DOHH2 (cell line): ENCODE data around the gene AASDH.

Experiments
- H3F3A ChIP-seq: fragments of 200-600 bp; sonication (generic), shearing (Covaris generic); 2 replicates; pipeline ENCODE4 v1.6.0; 2016; ENCODE audit warnings: antibody characterized with exemption, mild to moderate bottlenecking; ENCODE audit not compliant: control insufficient read depth, insufficient read depth
- H3K27ac ChIP-seq: fragments of 200-600 bp; sonication (generic); 2 replicates; pipeline ENCODE4 v1.5.1; 2014; ENCODE audit warnings: low read depth, mild to moderate bottlenecking, low read length, moderate library complexity
- H3K27me3 ChIP-seq: fragments of 200-600 bp; sonication (generic); 2 replicates; pipeline ENCODE4 v1.6.1; 2014; ENCODE audit warnings: mild to moderate bottlenecking, low read length, mixed read lengths; ENCODE audit not compliant: control insufficient read depth
- H3K36me3 ChIP-seq: fragments of 200-600 bp; sonication (generic); 2 replicates; pipeline ENCODE4 v1.6.1; 2014; ENCODE audit warnings: mild to moderate bottlenecking, low read length, moderate library complexity, mixed read lengths; ENCODE audit not compliant: control insufficient read depth
- H3K4me1 ChIP-seq: fragments of 200-600 bp; sonication (generic); 2 replicates; pipeline ENCODE4 v1.6.1; 2014; ENCODE audit warnings: mild to moderate bottlenecking, low read length, mixed read lengths; ENCODE audit not compliant: control insufficient read depth
- H3K4me2 ChIP-seq: fragments of 200-600 bp; sonication (generic); 2 replicates; pipeline ENCODE4 v1.6.0; 2014; ENCODE audit warnings: mild to moderate bottlenecking, low read length, moderate library complexity
- H3K4me3 ChIP-seq: fragments of 200-600 bp; sonication (generic); 2 replicates; pipeline ENCODE4 v1.5.1; 2014; ENCODE audit warnings: mild to moderate bottlenecking, low read length, mixed read lengths
- H3K79me2 ChIP-seq: fragments of 200-600 bp; sonication (generic); 2 replicates; pipeline ENCODE4 v1.6.1; 2014; ENCODE audit warnings: mild to moderate bottlenecking, low read length, mixed read lengths; ENCODE audit not compliant: control insufficient read depth
- H3K9me2 ChIP-seq: fragments of 200-600 bp; sonication (generic); replicated peaks from 2 replicates; pipeline ENCODE4 v1.6.1; 2014; ENCODE audit warnings: mild to moderate bottlenecking, low read length, mixed read lengths; ENCODE audit not compliant: control insufficient read depth
- H3K9me3 ChIP-seq: fragments of 200-600 bp; sonication (generic); 2 replicates; pipeline ENCODE4 v1.6.1; 2014; ENCODE audit warnings: antibody characterized with exemption, low read length, mixed read lengths; ENCODE audit not compliant: control insufficient read depth, insufficient read depth
- H4K20me1 ChIP-seq: fragments of 200-600 bp; sonication (generic); 2 replicates; pipeline ENCODE4 v1.6.0; 2014; ENCODE audit warnings: low read depth, mild to moderate bottlenecking, antibody characterized with exemption, low read length, moderate library complexity; ENCODE audit not compliant: control insufficient read depth, insufficient read depth
- EZH2phosphoT487 ChIP-seq: fragments of 200-600 bp; sonication (generic); IDR thresholded peaks from 2 replicates; pipeline ENCODE4 v1.6.1; 2017; ENCODE audit warnings: borderline replicate concordance, mild to moderate bottlenecking, antibody characterized with exemption, low read length, moderate library complexity, mixed read lengths
- TF ChIP-seq, protein P1 (sequence below): fragments of 200-600 bp; sonication (generic); IDR thresholded peaks from one replicate; pipeline ENCODE4 v1.5.1; 2014; ENCODE audit warnings: antibody characterized with exemption, mild to moderate bottlenecking, low read depth, low read length; ENCODE audit not compliant: poor library complexity, severe bottlenecking

AASDH gene

DNA sequence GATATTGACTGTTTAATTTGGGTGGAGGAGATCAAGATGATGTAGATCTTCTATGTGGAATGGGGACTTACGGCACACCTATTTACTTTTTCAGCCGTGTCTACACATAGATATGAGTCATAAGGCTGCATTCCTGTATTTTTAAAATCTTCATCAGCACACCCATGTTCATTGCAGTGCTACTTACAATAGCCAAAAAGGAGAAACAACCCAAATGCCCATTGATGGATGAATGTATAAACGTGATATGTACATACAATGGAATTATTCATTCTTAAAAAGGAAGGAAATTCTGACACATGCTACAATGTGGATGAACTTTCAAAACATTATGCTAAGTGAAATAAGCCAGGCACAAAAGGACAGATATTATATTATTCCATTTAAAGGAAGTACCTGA, 98.6 kb downstream of the AASDH start:
- no peak overlapping the region for H3K4me3 ChIP-seq
- H3K36me3 ChIP-seq = no peaks in the 10 kb centered on the region
- no peaks in the 10 kb centered on the region for H4K20me1 ChIP-seq
- H3F3A ChIP-seq = no peaks in the 10 kb centered on the region
- H3K4me1 ChIP-seq = no peaks in the 10 kb centered on the region
- no peak overlapping the region for H3K4me2 ChIP-seq
- H3K9me2 ChIP-seq = no peaks in the 10 kb centered on the region
- TF ChIP-seq, protein P1, sequence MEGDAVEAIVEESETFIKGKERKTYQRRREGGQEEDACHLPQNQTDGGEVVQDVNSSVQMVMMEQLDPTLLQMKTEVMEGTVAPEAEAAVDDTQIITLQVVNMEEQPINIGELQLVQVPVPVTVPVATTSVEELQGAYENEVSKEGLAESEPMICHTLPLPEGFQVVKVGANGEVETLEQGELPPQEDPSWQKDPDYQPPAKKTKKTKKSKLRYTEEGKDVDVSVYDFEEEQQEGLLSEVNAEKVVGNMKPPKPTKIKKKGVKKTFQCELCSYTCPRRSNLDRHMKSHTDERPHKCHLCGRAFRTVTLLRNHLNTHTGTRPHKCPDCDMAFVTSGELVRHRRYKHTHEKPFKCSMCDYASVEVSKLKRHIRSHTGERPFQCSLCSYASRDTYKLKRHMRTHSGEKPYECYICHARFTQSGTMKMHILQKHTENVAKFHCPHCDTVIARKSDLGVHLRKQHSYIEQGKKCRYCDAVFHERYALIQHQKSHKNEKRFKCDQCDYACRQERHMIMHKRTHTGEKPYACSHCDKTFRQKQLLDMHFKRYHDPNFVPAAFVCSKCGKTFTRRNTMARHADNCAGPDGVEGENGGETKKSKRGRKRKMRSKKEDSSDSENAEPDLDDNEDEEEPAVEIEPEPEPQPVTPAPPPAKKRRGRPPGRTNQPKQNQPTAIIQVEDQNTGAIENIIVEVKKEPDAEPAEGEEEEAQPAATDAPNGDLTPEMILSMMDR = no peak
- TF ChIP-seq EZH2phosphoT487 = no peak
- H3K9me3 ChIP-seq = no peaks in the 10 kb centered on the region
- no peaks in the 10 kb centered on the region for H3K27me3 ChIP-seq
- no peak overlapping the region for H3K27ac ChIP-seq
- no peaks in the 10 kb centered on the region for H3K79me2 ChIP-seq
